Lower leg skin (tissue), 4 donors: ENCODE measurements around the gene SEMA3B. TPM values are rescaled to one million over a fixed set of nuclear protein-coding genes. Genes with fewer than 3 reads are reported as not detected.

Experiments used
- DNase-seq, 2 donors: peaks; one replicate each; pipeline ENCODE4 v3.0.0-alpha.2; 2019; ENCODE audit warnings: low spot score in 2 of 2
- H3K4me3 ChIP-seq: fragments of 200-600 bp; sonication (generic); 2 replicates; pipeline ENCODE4 v1.5.1; 2017; ENCODE audit warnings: mild to moderate bottlenecking, low read depth; ENCODE audit not compliant: poor library complexity, severe bottlenecking
- CTCF ChIP-seq, 3 donors: fragments of 450-650 bp; IDR thresholded peaks; one replicate each; pipeline ENCODE4 v1.5.1; 2016; ENCODE audit warnings: antibody characterized with exemption in 3 of 3, mild to moderate bottlenecking in 3 of 3, moderate library complexity in 2 of 3
- POLR2A ChIP-seq, 2 donors: fragments of 450-650 bp; IDR thresholded peaks; one replicate each; pipeline ENCODE4 v1.6.1; 2016 to 2017; ENCODE audit warnings: antibody characterized with exemption in 2 of 2, mild to moderate bottlenecking in 1 of 2, moderate library complexity in 1 of 2
- WGBS, 2 donors: methylation state at CpG; one replicate each; pipeline ENCODE4 v1.1.5; 2018; 5-methylcytosine and 5-hydroxymethylcytosine counted together
- intact Hi-C: fragments of 100-400 bp; cut with DNase I; formaldehyde crosslinking; loops from one replicate; pipeline ENCODE4 v1.15.0; 2023; ENCODE audit warnings: low total_unique reads
- total RNA-seq, 4 donors: library from RNA; depleted of rRNA; stranded (reverse); fragments of >200 nt; gene quantifications; one replicate each; pipeline ENCODE4 v1.1.0, GENCODE V29; 2016

SEMA3B gene
- total RNA-seq, 4 donors from 2014 or later: 1.1 to 7.2 (median 3.3) TPM

GRCh38 chr3:50264964-50265485 lies 3.9 kb upstream of the SEMA3B start:
- 58 to 80% methylated on average over 7 of the region's 7 CpGs for WGBS, 2 donors
- intact Hi-C loops: no loop called here
- TF ChIP-seq POLR2A (IDR thresholded peaks at IDR 0.05): no peak
- TF ChIP-seq CTCF (IDR thresholded peaks at IDR 0.05): no peak
- DNase-seq: no peak
- H3K4me3 ChIP-seq: no peak overlapping the region

GRCh38 chr3:50265571-50265970 lies 3.4 kb upstream of the SEMA3B start:
- WGBS, 2 donors: 50 to 60% methylated on average over 1 of the region's 1 CpG
- TF ChIP-seq POLR2A (IDR thresholded peaks at IDR 0.05): no peak
- no peak for TF ChIP-seq CTCF (IDR thresholded peaks at IDR 0.05)
- intact Hi-C loops: no loop called here
- no peak for DNase-seq
- H3K4me3 ChIP-seq: no peak overlapping the region

GRCh38 chr3:50266017-50266416 lies 2.9 kb upstream of the SEMA3B start:
- no peak overlapping the region for H3K4me3 ChIP-seq
- DNase-seq: no peak
- WGBS, 2 donors: 83 to 84% methylated on average over 6 of the region's 6 CpGs
- TF ChIP-seq POLR2A (IDR thresholded peaks at IDR 0.05) (no peak), CTCF (IDR thresholded peaks at IDR 0.05) (no peak)
- intact Hi-C loops: no loop called here

- intact Hi-C loops: no loop called here
- no peak overlapping the region for H3K4me3 ChIP-seq
- 54 to 72% methylated on average over 7 of the region's 7 CpGs for WGBS, 2 donors
- no peak for DNase-seq
- TF ChIP-seq CTCF (IDR thresholded peaks at IDR 0.05) (no peak), POLR2A (IDR thresholded peaks at IDR 0.05) (no peak)
Observed at GRCh38 chr3:50266836-50267235, 2.1 kb upstream of the SEMA3B start.

- TF ChIP-seq POLR2A (IDR thresholded peaks at IDR 0.05) (no peak), CTCF (IDR thresholded peaks at IDR 0.05) (no peak)
- WGBS, 2 donors: 10 to 14% methylated on average over 22 of the region's 22 CpGs
- DNase-seq: no peak
- intact Hi-C loops: no loop called here
- H3K4me3 ChIP-seq: peak overlapping the region; percentile 12
Observed at GRCh38 chr3:50267280-50267913, 1.6 kb upstream of the SEMA3B start.

- TF ChIP-seq POLR2A (IDR thresholded peaks at IDR 0.05) (no peak), CTCF (IDR thresholded peaks at IDR 0.05) (no peak)
- DNase-seq: no peak
- 27 to 29% methylated on average over 3 of the region's 3 CpGs for WGBS, 2 donors
- intact Hi-C loops: no loop called here
- no peak overlapping the region for H3K4me3 ChIP-seq
Observed at GRCh38 chr3:50268276-50268675, 671 bp upstream of the SEMA3B start.
